Astrocyte of the cerebellum (primary cell): ENCODE results near the gene MLLT1.

ENCODE experiments used
- DNase-seq: peaks from one replicate; pipeline ENCODE4 v3.0.0-alpha.2; 2011; ENCODE audit warnings: low read depth
- H3K4me3 ChIP-seq: 2 replicates; pipeline ENCODE4 v1.5.1; 2011; ENCODE audit warnings: mild to moderate bottlenecking, low read depth, low read length, moderate library complexity
- CTCF ChIP-seq: IDR thresholded peaks from 2 replicates; pipeline ENCODE4 v1.5.1; 2012; ENCODE audit warnings: low read length, low read depth, moderate library complexity, mild to moderate bottlenecking; ENCODE audit errors: missing control alignments
- in situ Hi-C: cut with HindIII; loops from 2 replicates; pipeline ENCODE4 v1.10.0; 2017; ENCODE audit warnings: low sequenced_read_pairs

MLLT1 gene

DNA sequence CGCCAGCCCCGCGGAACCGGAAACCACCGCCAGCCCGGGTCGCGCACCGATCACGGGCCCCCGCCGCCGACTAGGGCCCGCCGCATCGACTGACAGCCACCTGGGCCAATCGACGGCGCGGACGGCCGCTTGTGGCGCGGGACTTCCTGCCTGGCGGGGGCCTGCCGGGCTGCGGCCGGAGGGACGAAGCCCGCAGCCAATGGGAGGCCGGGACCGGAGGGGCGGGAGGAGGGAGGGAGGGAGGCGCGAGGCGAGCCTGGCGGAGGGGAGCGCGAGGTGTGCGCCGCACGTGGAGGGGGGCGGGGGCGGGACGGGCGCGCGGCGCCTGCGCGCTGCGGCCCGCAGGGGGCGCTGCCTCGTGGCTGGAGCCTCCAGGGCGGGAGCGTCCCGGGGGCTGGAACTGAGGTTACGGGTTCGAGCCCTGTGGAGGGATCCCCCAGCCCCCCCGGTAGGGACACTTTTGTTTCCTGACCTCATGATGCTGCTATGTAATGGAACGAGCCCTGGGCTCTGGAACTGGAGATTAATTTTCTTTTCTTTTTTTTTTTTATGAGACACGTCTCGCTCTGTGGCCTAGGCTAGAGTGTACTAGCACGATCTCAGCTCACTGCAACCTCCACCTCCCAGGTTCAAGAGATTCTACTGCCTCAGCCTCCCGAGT is at the start of gene MLLT1:
Gene MLLT1 (minus strand): TSS at position 45 of the 661 bp plus-strand sequence. CDS start 191 bp downstream, outside the sequence.
- DNase-seq, result peak; percentile 88
- peak; percentile 44 for TF ChIP-seq CTCF
- in situ Hi-C loops, result loop anchor here (5.0 kb wide), 1 partner anchor 43 kb away; no protein-coding TSS in a partner anchor
- H3K4me3 ChIP-seq, result peak within 1 kb of the TSS; percentile 93

DNA sequence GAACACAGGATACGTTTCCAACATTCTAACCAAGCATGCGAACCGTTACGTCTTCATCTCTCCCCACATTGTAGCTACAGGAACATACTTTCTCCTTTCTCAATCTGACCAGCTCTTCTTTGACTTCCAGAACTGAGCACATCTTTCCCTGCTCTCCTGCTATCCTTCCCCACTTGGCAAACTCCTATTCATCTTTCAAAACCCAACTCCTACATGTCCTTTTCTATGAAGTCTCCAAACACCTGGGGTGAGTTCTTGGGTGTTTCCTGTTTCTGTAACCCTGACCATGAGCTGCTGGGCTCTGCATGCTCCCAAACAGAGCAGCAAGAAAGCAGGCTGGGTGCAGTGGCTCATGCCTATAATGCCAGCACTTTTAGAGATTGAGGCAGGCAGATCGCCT is 47.0 kb upstream of the MLLT1 start:
- in situ Hi-C loops, result no loop called here
- H3K4me3 ChIP-seq, result no peak overlapping the region
- TF ChIP-seq CTCF, result no peak
- DNase-seq, result no peak

DNA sequence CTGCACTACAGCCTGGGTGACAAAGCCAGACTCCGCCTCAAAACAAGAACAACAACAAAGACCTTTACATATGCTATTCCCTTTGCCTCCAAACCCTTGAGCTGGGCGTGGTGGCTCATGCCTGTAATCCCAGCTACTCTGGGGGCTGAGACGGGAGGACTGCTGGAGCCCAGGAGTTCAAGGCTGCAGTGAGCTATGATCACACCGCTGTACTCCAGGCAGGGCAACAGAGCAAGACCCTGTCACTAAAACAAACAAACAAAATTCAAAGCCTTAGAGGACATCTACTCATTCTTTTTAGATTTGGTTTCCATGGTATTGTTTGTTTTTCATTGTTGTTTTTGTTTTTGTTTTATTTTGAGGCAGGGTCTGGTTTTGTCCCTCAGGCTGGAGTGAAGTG is 45.8 kb upstream of the MLLT1 start:
- no peak for TF ChIP-seq CTCF
- DNase-seq, result no peak
- H3K4me3 ChIP-seq, result no peak overlapping the region
- in situ Hi-C loops, result no loop called here

- DNase-seq, result no peak
- in situ Hi-C loops, result no loop called here
- TF ChIP-seq CTCF, result no peak
- no peak overlapping the region for H3K4me3 ChIP-seq
Measured at GRCh38 chr19:6324757-6325156, 45.0 kb upstream of the MLLT1 start.

- no peak for DNase-seq
- in situ Hi-C loops, result no loop called here
- TF ChIP-seq CTCF, result no peak
- no peak overlapping the region for H3K4me3 ChIP-seq
Measured at GRCh38 chr19:6322284-6322683, 42.5 kb upstream of the MLLT1 start.

DNA sequence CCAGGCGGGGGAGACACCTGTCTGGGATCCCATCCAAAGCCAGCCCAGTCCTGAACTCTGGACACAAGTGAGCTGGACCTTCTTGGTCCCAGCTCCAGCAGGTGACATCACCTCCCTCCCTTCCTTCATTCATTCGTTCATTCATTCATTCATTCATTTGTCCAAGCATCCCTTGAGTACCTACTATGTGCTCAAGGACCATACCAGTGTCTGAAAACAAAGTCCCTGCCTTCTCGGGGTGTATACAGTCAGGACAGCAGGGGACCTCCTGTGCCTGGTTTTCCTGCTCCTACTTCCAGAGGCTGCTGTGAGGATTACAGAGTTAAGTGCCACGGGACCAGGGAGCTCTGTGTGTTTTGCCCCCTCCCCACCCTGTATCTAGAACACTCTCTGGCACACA is 39.6 kb upstream of the MLLT1 start:
- H3K4me3 ChIP-seq, result no peak overlapping the region
- TF ChIP-seq CTCF, result no peak
- in situ Hi-C loops, result no loop called here
- DNase-seq, result no peak
